GM19395 (cell line): ENCODE data around the gene ADAMTS2.
"Not testable (repeated sequence)": the region's sequence is repeated elsewhere in the genome, so short reads cannot be mapped to it uniquely, and the experiment has no call there.

ENCODE experiments used
- ATAC-seq: cut with Tn5 transposase; IDR thresholded peaks from one replicate; pipeline ENCODE4 v1.9.1; 2021; ENCODE audit warnings: mild to moderate bottlenecking, moderate library complexity; ENCODE audit not compliant: unreplicated experiment

Gene ADAMTS2

GRCh38 chr5:179120421-179120861 is 224.8 kb downstream of the ADAMTS2 start:
- ATAC-seq, result no peak

DNA sequence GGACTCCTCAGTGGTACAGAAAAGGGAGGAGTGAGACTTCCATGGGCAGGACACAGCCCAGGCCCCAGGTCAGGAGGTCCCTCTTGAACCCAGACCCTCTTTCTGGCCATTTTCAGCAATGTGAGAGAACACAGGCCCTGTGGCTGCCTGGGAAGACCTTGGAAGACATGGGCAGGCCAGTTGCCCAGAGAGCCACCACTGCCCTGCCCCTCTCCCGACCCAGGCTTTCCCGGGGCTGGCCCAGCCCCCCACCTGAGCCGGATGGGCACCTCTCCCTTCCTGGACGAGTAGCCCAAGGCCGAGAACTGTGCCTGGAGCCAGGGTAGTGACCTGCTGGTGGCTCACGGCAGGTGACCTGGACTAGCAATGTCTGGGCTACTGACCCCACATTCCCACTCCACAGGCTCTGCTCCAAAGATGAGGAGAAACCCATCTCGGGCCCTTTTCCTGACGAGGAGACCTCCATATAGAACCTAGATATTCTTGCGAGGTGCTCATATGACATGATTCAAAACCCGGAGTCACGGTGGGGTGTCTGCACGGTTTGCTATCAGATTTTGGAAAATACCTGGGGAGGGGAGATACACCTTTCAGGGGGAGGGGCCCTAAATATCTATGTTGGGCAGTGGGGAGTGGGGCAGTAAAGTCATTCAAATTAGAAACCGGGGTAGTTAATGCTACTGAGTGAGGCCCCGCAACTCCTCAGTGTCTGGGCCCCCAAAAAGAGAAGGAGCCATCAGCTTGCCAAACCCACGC is 225.7 kb downstream of the ADAMTS2 start:
- ATAC-seq, result no peak

GRCh38 chr5:179118756-179119414 is 226.4 kb downstream of the ADAMTS2 start:
- ATAC-seq, result no peak

DNA sequence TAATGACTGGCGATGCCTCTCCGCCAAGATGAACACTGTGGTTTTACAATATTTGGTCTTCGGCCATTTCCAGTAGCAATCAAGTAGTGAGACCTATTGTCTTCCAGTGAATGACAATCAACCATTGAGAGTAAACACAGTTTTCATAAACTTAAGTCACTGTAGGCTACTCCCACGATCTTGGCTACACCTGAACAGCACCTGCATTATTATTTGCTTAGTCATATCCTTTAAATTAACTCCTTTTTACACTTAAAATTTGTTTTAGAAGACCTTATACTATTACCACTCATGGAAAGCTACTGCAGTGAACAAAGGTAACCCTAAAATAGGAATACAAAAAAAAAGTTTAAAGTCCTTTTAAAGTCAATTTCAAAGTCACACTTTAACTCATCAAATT is 226.9 kb downstream of the ADAMTS2 start:
- ATAC-seq, result no peak

- no peak for ATAC-seq
Observed at GRCh38 chr5:179115845-179116524, 229.3 kb downstream of the ADAMTS2 start.

DNA sequence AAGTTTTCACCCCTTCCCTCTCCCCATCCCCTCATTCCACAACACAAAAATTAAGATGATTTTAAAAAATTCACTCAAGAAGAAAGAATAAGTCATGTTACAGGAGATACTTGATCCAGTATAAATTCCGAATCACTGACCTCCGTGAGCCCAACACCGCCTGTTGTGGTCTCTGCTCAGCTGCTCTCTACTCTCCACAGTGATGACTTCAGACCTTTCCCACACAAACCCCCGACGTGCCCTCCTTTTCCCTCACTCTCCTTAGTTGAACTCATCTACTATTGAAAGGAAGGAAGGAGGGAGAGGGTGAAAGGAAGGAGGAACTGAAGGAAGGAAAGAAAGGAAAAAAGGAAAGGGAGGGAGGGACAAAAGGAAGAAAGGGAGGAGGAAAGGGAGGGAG is 230.0 kb downstream of the ADAMTS2 start:
- no peak for ATAC-seq

DNA sequence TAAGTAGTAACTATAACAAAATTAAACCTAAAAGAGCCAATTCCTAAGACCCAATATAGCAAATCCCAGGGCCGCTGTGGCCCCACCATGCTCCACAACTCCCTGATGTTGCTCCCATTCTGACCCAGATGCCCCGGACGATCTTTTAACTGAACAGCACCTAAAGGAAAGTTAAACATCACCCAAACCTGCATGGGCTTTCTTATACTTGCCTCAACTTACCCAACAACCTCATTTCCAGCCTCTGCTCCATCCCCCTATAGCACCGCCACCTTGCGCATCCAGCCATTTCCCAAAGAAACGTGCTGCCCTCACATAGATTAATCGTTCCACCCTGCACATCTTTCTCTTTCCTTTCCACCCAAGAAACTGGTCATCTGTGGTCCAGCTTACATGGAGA is 230.5 kb downstream of the ADAMTS2 start:
- no peak for ATAC-seq

DNA sequence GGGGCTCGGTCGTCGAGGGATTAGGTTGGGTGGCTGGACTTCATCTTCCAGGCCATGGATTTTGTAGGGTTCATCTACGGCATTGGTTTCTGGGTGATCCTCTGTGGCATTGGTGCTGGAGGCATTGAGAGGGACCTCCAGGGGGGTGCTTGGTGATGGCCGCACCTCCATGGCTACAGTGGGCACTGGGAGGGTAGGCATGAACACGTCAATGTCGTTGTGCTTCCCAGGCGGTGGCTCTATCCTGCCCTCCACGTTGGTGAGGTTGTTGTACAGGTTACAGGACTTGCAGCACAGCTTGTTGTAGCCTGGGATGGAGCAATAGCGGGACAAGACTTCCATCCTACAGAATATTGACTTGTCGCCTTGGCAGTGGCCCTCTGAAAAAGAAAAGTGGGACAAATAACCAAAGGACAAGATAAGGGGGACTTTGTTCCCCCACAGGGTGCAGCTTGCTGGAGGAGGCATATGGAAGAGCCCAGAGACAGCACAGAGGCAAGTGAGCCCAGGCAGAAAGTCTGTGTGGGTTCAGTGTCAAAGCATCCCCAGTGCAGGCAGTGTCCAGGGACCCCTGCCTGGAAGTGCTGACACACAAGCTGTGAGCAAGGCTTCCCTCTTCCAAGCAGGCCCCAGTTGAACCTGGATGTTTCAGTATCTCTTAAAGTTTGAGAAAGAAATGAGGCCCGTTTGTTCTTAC is 231.2 kb downstream of the ADAMTS2 start:
- ATAC-seq, result no peak

DNA sequence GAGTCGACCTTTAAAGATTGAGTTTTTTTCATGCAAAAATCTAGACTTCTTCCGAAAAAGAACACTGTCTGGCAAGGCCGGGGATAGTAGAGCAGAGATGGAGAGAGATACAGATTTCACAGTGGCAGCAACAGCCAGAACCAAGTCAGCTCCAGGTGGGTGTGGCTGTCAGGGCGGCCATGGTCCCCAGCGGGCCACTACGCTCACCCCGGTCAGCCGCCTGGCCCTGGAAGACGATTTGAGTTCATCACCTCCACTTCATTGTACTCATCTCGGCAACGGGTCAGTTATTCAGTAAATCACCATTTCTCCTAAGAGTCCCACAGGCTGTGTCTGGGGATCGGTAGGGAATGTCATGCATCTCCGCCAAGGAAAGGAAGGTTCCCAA is 232.1 kb downstream of the ADAMTS2 start:
- no peak for ATAC-seq

DNA sequence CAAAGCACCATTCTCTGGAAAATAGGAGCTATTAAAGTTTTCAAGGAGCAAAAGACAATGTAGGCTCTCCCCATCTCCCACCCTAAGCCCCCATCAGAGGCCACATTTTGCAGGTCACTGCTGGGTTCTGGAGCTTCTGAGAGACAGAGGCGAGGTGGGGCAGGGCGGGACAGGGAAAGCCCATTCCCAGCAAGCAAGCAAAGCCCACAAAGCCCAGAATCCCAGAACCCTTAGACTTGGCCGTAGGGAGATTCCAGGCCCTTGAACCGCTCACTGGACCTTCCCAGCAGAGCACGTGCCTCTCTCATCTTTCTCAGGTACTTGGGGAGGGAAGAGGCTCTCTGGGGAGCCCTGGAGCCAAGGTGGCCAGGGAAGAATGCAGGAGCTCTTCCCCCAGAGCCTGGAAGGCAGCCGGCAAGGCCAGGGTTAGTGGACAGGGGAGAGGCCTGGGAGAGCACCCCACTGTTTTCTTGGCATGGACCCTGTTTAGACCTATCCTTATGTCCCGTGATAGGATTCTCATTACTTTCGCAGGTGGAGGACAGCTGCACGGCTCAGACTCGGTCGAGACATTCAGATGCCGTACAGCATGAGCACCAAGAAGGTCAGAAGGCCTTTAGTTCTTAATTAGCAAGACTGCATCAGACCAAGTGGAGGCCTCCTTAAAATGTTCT is 232.7 kb downstream of the ADAMTS2 start:
- no peak for ATAC-seq

DNA sequence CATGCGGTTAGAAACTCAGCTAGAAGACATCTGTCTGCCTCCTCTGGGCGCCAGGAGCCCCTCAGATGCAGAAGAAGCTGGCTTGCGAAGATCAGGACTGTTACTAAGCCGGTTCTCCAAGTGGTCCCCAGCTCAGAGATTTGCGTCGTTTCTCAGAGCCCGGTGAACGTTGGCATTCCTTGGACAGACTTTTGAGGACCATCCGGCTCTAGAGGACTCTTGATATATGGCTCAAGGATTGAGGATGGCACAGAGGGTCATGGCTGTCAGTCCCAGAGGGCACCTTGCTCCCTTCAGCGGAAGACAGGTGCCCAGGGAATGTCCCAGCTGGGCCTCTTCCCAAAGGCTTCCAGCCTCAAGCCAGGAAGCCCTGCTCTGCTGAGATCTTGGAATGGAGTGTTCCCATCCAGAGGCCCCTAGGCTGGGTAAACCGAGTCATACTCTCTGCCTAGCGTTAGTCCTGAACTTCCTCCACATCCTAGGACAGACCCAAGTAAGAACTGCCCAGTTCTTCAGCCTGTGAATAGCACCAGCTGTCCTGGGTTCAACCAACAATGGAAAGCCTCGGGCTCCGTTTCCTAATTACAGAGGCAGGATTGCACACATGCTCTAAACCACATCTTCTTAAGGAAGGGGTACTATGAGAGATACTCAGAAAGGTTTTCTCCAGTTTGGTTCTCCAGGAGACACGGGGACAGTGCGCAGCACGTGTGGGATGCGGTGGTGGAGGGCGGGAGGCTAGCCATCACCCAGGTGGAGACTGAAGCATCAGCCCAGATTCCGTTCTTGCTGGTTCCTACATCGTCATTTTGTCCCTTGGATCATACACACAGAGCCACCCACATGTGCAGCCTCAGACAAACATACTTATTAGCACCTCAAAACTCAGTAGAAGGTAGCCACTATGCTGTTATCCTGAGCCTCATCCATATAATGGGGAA is 233.7 kb downstream of the ADAMTS2 start:
- ATAC-seq, result no peak

DNA sequence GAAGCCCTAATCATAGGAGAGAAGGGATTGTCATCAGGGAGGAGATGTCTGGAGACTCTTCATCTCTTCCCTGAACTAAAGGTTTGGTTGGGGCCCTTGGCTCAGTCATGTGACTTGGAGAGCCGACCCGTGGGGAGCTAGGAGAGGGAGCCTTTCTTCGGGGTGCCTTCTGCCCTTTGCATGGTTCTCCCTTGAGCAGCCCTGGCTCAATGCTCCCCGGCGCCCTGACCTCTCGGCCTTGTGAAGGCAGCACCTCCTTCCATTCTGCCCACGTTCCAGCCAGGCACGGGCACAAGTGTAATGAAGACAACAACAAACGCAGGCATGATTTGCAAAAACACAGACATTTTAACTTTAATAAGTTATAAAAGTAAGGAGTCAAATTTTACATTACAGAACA is 234.7 kb downstream of the ADAMTS2 start:
- ATAC-seq, result no peak

DNA sequence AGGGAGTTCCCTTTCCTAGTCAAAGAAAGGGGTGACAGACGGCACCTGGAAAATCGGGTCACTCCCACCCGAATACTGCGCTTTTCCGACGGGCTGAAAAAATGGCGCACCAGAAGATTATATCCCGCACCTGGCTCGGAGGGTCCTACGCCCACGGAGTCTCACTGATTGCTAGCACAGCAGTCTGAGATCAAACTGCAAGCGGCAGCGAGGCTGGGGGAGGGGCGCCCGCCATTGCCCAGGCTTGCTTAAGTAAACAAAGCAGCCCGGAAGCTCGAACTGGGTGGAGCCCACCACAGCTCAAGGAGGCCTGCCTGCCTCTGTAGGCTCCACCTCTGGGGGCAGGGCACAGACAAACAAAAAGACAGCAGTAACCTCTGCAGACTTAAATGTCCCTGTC is 244.0 kb downstream of the ADAMTS2 start:
- not testable (repeated sequence) for ATAC-seq

- no peak for ATAC-seq
Observed at GRCh38 chr5:179089502-179089901, 255.8 kb downstream of the ADAMTS2 start.

GRCh38 chr5:179080724-179081123 is 264.5 kb downstream of the ADAMTS2 start:
- ATAC-seq, result no peak

GRCh38 chr5:179079165-179079987 is 265.9 kb downstream of the ADAMTS2 start:
- ATAC-seq, result no peak

GRCh38 chr5:179065703-179066102 is 279.6 kb downstream of the ADAMTS2 start:
- ATAC-seq, result no peak

DNA sequence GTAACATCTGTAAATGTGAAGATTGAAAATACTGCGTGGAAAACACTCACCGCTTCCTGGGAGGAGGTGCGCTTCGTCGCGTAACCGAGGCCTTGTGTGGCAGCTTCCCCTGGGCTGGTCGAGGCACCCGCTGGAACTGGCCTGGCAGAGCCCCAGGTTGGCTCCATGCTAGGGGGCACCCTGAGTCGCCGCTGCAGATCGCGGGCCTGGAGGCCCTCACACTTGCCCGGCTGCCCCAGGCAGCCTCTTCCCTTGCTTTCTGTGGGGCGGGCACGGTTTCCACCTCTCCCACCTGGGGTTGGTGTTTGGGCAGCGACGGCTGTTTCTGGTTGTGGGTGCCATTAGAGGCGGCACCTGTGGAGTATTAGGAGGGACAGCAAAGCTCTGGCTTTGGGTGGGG is 284.2 kb downstream of the ADAMTS2 start:
- no peak for ATAC-seq
